GM23338 (cell line): ENCODE results near the gene GIGYF2. TPM values are rescaled to one million over a fixed set of nuclear protein-coding genes. Genes with fewer than 3 reads are reported as not detected.

Experiments
- ATAC-seq: fragments of 200-7000 bp; cut with Tn5 transposase; 3 replicates; pipeline ENCODE4 v1.9.1; 2020
- DNase-seq: peaks from one replicate; pipeline ENCODE4 v3.0.0-alpha.2; 2015; ENCODE audit warnings: low spot score
- H2AFZ ChIP-seq: fragments of 200-600 bp; sonication (generic); 2 replicates; pipeline ENCODE4 v1.8.0; 2016; ENCODE audit warnings: antibody characterized with exemption, mild to moderate bottlenecking, moderate library complexity
- H3F3A ChIP-seq: fragments of 200-600 bp; sonication (generic); replicated peaks from 2 replicates; pipeline ENCODE4 v1.8.0; 2017; ENCODE audit warnings: antibody characterized with exemption, mixed run types, low read depth
- H3K27ac ChIP-seq: fragments of 200-600 bp; sonication (generic); 2 replicates; pipeline ENCODE4 v1.6.1; 2016; ENCODE audit warnings: low read depth
- H3K27me3 ChIP-seq: fragments of 200-600 bp; sonication (generic); 2 replicates; pipeline ENCODE4 v1.8.0; 2016; ENCODE audit warnings: mild to moderate bottlenecking, mixed run types, moderate library complexity; ENCODE audit not compliant: insufficient read depth
- H3K36me3 ChIP-seq: fragments of 200-600 bp; sonication (generic); 2 replicates; pipeline ENCODE4 v1.8.0; 2016; ENCODE audit warnings: mild to moderate bottlenecking; ENCODE audit not compliant: insufficient read depth
- H3K4me1 ChIP-seq: fragments of 200-600 bp; sonication (generic); 2 replicates; pipeline ENCODE4 v1.8.0; 2016; ENCODE audit warnings: mild to moderate bottlenecking, moderate library complexity; ENCODE audit not compliant: insufficient read depth
- H3K4me2 ChIP-seq: fragments of 200-600 bp; sonication (generic); 2 replicates; pipeline ENCODE4 v1.7.1; 2017; ENCODE audit warnings: mixed run types
- H3K4me3 ChIP-seq: fragments of 200-600 bp; sonication (generic); 2 replicates; pipeline ENCODE4 v1.6.1; 2016; ENCODE audit warnings: mixed run types
- H3K79me2 ChIP-seq: fragments of 200-600 bp; sonication (generic); replicated peaks from 2 replicates; pipeline ENCODE4 v1.8.0; 2017; ENCODE audit warnings: mild to moderate bottlenecking; ENCODE audit not compliant: insufficient read depth
- H3K9me2 ChIP-seq: fragments of 200-600 bp; sonication (generic); 2 replicates; pipeline ENCODE4 v1.8.0; 2017; ENCODE audit not compliant: insufficient read depth
- H4K20me1 ChIP-seq: fragments of 200-600 bp; sonication (generic); replicated peaks from 2 replicates; pipeline ENCODE4 v1.8.0; 2017; ENCODE audit warnings: mild to moderate bottlenecking; ENCODE audit not compliant: insufficient read depth
- H3K27ac Mint-ChIP-seq: 2 replicates; pipeline ENCODE4 v1.8.0; 2020; ENCODE audit warnings: inconsistent platforms, mild to moderate bottlenecking, moderate library complexity, mixed read lengths
- H3K27me3 Mint-ChIP-seq: 3 replicates; pipeline ENCODE4 v1.8.0; 2022; ENCODE audit warnings: low read depth, mild to moderate bottlenecking, moderate library complexity, mixed read lengths, inconsistent platforms; ENCODE audit not compliant: insufficient read depth, poor library complexity
- H3K36me3 Mint-ChIP-seq: 3 replicates; pipeline ENCODE4 v1.8.0; 2021; ENCODE audit warnings: low read depth, mild to moderate bottlenecking, inconsistent platforms, moderate library complexity, mixed read lengths
- H3K4me1 Mint-ChIP-seq: 3 replicates; pipeline ENCODE4 v1.8.0; 2020; ENCODE audit warnings: mild to moderate bottlenecking, inconsistent platforms, mixed read lengths
- H3K4me3 Mint-ChIP-seq: 3 replicates; pipeline ENCODE4 v1.8.0; 2021; ENCODE audit warnings: moderate library complexity, mild to moderate bottlenecking, inconsistent platforms, mixed read lengths
- H3K9me3 Mint-ChIP-seq: 3 replicates; pipeline ENCODE4 v1.8.0; 2020; ENCODE audit warnings: moderate library complexity, mild to moderate bottlenecking, inconsistent platforms, mixed read lengths
- CREB1 ChIP-seq: fragments of 250-450 bp; sonication (Bioruptor Pico); IDR thresholded peaks from 2 replicates; pipeline ENCODE4 v1.5.0; 2020; ENCODE audit warnings: low read depth, mild to moderate bottlenecking, moderate library complexity
- ETS1 ChIP-seq: IDR thresholded peaks from 2 replicates; pipeline ENCODE4 v1.6.1; 2016; ENCODE audit warnings: antibody characterized with exemption
- EZH2 ChIP-seq: fragments of 200-600 bp; sonication (generic); IDR thresholded peaks from one replicate; pipeline ENCODE4 v1.8.0; 2017; ENCODE audit warnings: antibody characterized with exemption, mild to moderate bottlenecking, low read depth; ENCODE audit not compliant: unreplicated experiment
- JUNB ChIP-seq: IDR thresholded peaks from one replicate; pipeline ENCODE4 v1.6.1; 2016; ENCODE audit warnings: antibody characterized with exemption; ENCODE audit not compliant: unreplicated experiment
- NANOG ChIP-seq: IDR thresholded peaks from 2 replicates; pipeline ENCODE4 v1.6.1; 2016; ENCODE audit warnings: antibody characterized with exemption, borderline replicate concordance
- POLR2AphosphoS5 ChIP-seq: IDR thresholded peaks from 2 replicates; pipeline ENCODE4 v1.6.1; 2016; ENCODE audit warnings: antibody characterized with exemption, low read depth
- STAT1 ChIP-seq: IDR thresholded peaks from one replicate; pipeline ENCODE4 v1.6.1; 2016; ENCODE audit warnings: antibody characterized with exemption; ENCODE audit not compliant: unreplicated experiment
- ZNF114 ChIP-seq: fragments of 250-450 bp; sonication (Bioruptor Pico); IDR thresholded peaks from 2 replicates; pipeline ENCODE4 v1.5.0; 2020; ENCODE audit warnings: mild to moderate bottlenecking, moderate library complexity
- ZNF331 ChIP-seq: fragments of 250-450 bp; sonication (Bioruptor Pico); IDR thresholded peaks from 2 replicates; pipeline ENCODE4 v1.5.0; 2020; ENCODE audit warnings: low read depth, mild to moderate bottlenecking, moderate library complexity
- polyA plus RNA-seq: library from polyadenylated mRNA; unstranded; fragments of >200 nt; fragmentation: Nextera tagmentation; extraction: Ambion mirVana; gene quantifications from 2 replicates; pipeline ENCODE4 v1.2.1, GENCODE V29; 2016
- total RNA-seq: library from RNA; depleted of rRNA; stranded (reverse); fragments of >200 nt; shearing (Covaris generic); gene quantifications from 2 replicates; pipeline ENCODE4 v1.2.3, GENCODE V29; 2014
- TF ChIP-seq, protein P1 (sequence below): IDR thresholded peaks from one replicate; pipeline ENCODE4 v1.6.1; 2018; ENCODE audit warnings: antibody characterized with exemption; ENCODE audit not compliant: unreplicated experiment

The GIGYF2 gene
- total and polyA plus RNA-seq, 2 experiments from 2014 or later, result 48.9 to 104 TPM

GRCh38 chr2:232896720-232897597 lies 199.8 kb downstream of the GIGYF2 start:
- ATAC-seq (no peak), DNase-seq (no peak)
- Histone ChIP-seq H3K79me2 (no peaks in the 10 kb centered on the region), H3K4me1 (peaks cover 7% of the 10 kb centered on the region), H3K4me2 (no peak overlapping the region), H4K20me1 (no peaks in the 10 kb centered on the region), H3K36me3 (no peaks in the 10 kb centered on the region), H3F3A (0 out of 2 replicates have a peak, but pooled peaks cover 3% of the 10 kb centered on the region), H3K27me3 (no peaks in the 10 kb centered on the region), H3K4me3 (no peak overlapping the region), H3K27ac (no peak overlapping the region), H2AFZ (no peak overlapping the region), H3K9me2 (no peaks in the 10 kb centered on the region)
- TF ChIP-seq ZNF114, result no peak
- Mint-ChIP-seq H3K4me1 (peaks cover 10% of the 10 kb centered on the region), H3K36me3 (no peaks in the 10 kb centered on the region; the same call in 2 of the 3 replicates), H3K27ac (no peak overlapping the region), H3K9me3 (no peaks in the 10 kb centered on the region), H3K4me3 (no peak overlapping the region), H3K27me3 (peaks cover 4% of the 10 kb centered on the region)

GRCh38 chr2:232897598-232898408 lies 200.7 kb downstream of the GIGYF2 start:
- H3K36me3 Mint-ChIP-seq, result no peaks in the 10 kb centered on the region
- no peak for DNase-seq
- Histone ChIP-seq H3K4me2 (no peak overlapping the region), H3K27me3 (no peaks in the 10 kb centered on the region), H4K20me1 (no peaks in the 10 kb centered on the region), H3K4me1 (peaks cover 7% of the 10 kb centered on the region), H3K79me2 (no peaks in the 10 kb centered on the region), H3K9me2 (no peaks in the 10 kb centered on the region), H3K27ac (no peak overlapping the region), H3K36me3 (no peaks in the 10 kb centered on the region), H3K4me3 (no peak overlapping the region), H3F3A (0 out of 2 replicates have a peak, but pooled peaks cover 3% of the 10 kb centered on the region), H2AFZ (no peak overlapping the region)
- H3K27me3 Mint-ChIP-seq, result peaks cover 7% of the 10 kb centered on the region
- H3K27ac Mint-ChIP-seq, result no peak overlapping the region
- peaks cover 10% of the 10 kb centered on the region; the same call in 2 of the 3 replicates for H3K4me1 Mint-ChIP-seq
- no peak for ATAC-seq
- H3K9me3 Mint-ChIP-seq, result no peaks in the 10 kb centered on the region
- no peak overlapping the region for H3K4me3 Mint-ChIP-seq
- TF ChIP-seq, protein P1, sequence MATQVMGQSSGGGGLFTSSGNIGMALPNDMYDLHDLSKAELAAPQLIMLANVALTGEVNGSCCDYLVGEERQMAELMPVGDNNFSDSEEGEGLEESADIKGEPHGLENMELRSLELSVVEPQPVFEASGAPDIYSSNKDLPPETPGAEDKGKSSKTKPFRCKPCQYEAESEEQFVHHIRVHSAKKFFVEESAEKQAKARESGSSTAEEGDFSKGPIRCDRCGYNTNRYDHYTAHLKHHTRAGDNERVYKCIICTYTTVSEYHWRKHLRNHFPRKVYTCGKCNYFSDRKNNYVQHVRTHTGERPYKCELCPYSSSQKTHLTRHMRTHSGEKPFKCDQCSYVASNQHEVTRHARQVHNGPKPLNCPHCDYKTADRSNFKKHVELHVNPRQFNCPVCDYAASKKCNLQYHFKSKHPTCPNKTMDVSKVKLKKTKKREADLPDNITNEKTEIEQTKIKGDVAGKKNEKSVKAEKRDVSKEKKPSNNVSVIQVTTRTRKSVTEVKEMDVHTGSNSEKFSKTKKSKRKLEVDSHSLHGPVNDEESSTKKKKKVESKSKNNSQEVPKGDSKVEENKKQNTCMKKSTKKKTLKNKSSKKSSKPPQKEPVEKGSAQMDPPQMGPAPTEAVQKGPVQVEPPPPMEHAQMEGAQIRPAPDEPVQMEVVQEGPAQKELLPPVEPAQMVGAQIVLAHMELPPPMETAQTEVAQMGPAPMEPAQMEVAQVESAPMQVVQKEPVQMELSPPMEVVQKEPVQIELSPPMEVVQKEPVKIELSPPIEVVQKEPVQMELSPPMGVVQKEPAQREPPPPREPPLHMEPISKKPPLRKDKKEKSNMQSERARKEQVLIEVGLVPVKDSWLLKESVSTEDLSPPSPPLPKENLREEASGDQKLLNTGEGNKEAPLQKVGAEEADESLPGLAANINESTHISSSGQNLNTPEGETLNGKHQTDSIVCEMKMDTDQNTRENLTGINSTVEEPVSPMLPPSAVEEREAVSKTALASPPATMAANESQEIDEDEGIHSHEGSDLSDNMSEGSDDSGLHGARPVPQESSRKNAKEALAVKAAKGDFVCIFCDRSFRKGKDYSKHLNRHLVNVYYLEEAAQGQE, result no peak
- TF ChIP-seq NANOG (no peak), ZNF331 (CRISPR knock-in tag) (no peak), JUNB (no peak), CREB1 (CRISPR knock-in tag) (no peak), POLR2AphosphoS5 (no peak), STAT1 (no peak), ETS1 (no peak), EZH2 (no peak)
